IMR-90 (cell line): ENCODE measurements around the gene SLC38A11.
"Not testable (repeated sequence)": the region's sequence is repeated elsewhere in the genome, so short reads cannot be mapped to it uniquely, and the experiment has no call there.

Experiments used
- MAFK ChIP-seq: IDR thresholded peaks from 2 replicates; pipeline ENCODE4 v1.6.1; 2012; ENCODE audit warnings: low read depth, low read length, improper control_type of control experiment
- RAD21 ChIP-seq: IDR thresholded peaks from 2 replicates; pipeline ENCODE4 v1.6.1; 2012; ENCODE audit warnings: low read length, improper control_type of control experiment
- RFX5 ChIP-seq: IDR thresholded peaks from 2 replicates; pipeline ENCODE4 v1.8.0; 2012; ENCODE audit warnings: low read depth, mild to moderate bottlenecking, low read length, moderate library complexity
- TF ChIP-seq, protein P1 (sequence below): conservative IDR thresholded peaks from 2 replicates; pipeline ENCODE4 v1.5.1; 2012; ENCODE audit warnings: mild to moderate bottlenecking, low read depth, low read length, improper control_type of control experiment

DNA sequence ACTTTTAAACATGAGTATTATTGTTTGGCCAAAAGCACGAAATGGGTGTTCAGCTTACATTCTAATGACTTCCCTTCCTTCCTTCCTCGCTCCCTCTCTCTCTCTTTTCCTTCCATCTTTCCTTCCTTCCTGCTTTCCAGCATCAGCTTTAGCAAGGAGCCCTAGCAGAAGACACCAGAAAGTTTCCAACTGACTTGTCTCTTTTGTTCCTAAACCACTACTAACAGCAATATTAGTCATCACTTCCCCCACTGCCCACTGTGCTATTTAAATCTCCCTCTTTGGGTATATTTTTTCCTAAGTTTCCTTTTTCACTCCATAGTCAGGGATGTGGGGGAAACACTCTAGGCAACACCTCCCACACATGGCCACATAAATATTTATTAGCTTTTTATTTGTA, 25.4 kb upstream of the SLC38A11 start:
- TF ChIP-seq, protein P1, sequence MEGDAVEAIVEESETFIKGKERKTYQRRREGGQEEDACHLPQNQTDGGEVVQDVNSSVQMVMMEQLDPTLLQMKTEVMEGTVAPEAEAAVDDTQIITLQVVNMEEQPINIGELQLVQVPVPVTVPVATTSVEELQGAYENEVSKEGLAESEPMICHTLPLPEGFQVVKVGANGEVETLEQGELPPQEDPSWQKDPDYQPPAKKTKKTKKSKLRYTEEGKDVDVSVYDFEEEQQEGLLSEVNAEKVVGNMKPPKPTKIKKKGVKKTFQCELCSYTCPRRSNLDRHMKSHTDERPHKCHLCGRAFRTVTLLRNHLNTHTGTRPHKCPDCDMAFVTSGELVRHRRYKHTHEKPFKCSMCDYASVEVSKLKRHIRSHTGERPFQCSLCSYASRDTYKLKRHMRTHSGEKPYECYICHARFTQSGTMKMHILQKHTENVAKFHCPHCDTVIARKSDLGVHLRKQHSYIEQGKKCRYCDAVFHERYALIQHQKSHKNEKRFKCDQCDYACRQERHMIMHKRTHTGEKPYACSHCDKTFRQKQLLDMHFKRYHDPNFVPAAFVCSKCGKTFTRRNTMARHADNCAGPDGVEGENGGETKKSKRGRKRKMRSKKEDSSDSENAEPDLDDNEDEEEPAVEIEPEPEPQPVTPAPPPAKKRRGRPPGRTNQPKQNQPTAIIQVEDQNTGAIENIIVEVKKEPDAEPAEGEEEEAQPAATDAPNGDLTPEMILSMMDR: not testable (repeated sequence)
- not testable (repeated sequence) for TF ChIP-seq RAD21, RFX5, MAFK
